Immature natural killer cell (primary cell): ENCODE results near the gene ATP6V1F. TPM values are rescaled to one million over a fixed set of nuclear protein-coding genes. Genes with fewer than 3 reads are reported as not detected.

Experiments used
- DNase-seq, 3 donors: peaks; one replicate each; pipeline ENCODE4 v3.0.0; 2022; ENCODE audit warnings: mixed read lengths in 1 of 3
- H3K27ac Mint-ChIP-seq, 6 donors: one replicate each; pipeline ENCODE4 v1.8.0; 2020; ENCODE audit warnings: mixed read lengths in 6 of 6, mild to moderate bottlenecking in 5 of 6, inconsistent platforms in 4 of 6, moderate library complexity in 3 of 6
- H3K27me3 Mint-ChIP-seq, 3 donors: one replicate each; pipeline ENCODE4 v1.8.0; 2020 to 2021; ENCODE audit warnings: low read depth in 3 of 3, mild to moderate bottlenecking in 3 of 3, mixed read lengths in 3 of 3, moderate library complexity in 3 of 3, inconsistent platforms in 1 of 3
- H3K36me3 Mint-ChIP-seq, 3 donors: one replicate each; pipeline ENCODE4 v1.8.0; 2020; ENCODE audit warnings: mixed read lengths in 3 of 3, inconsistent platforms in 2 of 3, mild to moderate bottlenecking in 2 of 3
- H3K4me1 Mint-ChIP-seq, 2 donors: one replicate each; pipeline ENCODE4 v1.8.0; 2020; ENCODE audit warnings: inconsistent platforms in 2 of 2, mild to moderate bottlenecking in 2 of 2, mixed read lengths in 2 of 2, moderate library complexity in 1 of 2
- H3K4me3 Mint-ChIP-seq, 5 donors: one replicate each; pipeline ENCODE4 v1.8.0; 2020; ENCODE audit warnings: mild to moderate bottlenecking in 5 of 5, mixed read lengths in 5 of 5, inconsistent platforms in 3 of 5, moderate library complexity in 3 of 5
- H3K9me3 Mint-ChIP-seq, 6 donors: one replicate each; pipeline ENCODE4 v1.8.0; 2020; ENCODE audit warnings: mild to moderate bottlenecking in 6 of 6, mixed read lengths in 6 of 6, inconsistent platforms in 4 of 6, moderate library complexity in 3 of 6
- polyA plus RNA-seq, 3 donors: library from polyadenylated mRNA; unstranded; fragments of 300-500 nt; fragmentation: Illumina TruSeq; gene quantifications; one replicate each; pipeline ENCODE4 v1.2.3, GENCODE V29; 2021

Gene ATP6V1F
- polyA plus RNA-seq, 3 donors from 2014 or later = 358 to 616 (median 487) TPM

DNA sequence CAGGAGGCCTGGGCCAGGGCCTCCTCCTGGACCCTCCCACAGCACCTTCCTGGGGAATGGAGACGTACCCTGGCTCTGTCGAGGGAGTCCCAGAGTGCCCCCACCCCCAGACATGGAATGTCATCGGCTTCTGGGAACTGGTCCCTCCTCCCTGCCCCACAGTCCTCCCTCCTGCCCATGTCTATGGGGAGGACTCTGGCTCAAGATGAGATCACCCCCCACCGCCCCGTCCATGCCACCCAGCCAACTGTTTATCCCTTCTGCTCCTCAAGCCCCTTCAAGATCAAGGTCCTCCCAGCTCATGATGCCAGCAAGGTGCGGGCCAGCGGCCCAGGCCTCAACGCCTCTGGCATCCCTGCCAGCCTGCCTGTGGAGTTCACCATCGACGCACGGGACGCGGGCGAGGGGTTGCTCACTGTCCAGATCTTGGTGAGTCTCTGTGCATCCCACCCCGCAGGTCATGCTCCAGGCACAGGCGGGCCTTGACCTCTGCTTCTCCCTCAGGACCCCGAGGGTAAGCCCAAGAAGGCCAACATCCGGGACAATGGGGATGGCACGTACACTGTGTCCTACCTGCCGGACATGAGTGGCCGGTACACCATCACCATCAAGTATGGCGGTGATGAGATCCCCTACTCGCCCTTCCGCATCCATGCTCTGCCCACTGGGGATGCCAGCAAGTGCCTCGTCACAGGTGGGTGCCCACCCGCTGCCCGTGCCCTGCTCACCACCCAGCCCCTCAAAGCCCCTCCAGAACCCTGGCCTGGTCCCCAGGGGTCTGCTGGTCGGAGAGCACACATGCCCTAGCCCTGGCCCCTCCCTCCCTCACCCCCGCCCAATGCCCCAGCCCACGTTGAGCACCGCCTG is 14.1 kb upstream of the ATP6V1F start:
- Mint-ChIP-seq H3K4me1 (no peaks in the 10 kb centered on the region), H3K9me3 (no peaks in the 10 kb centered on the region), H3K36me3 (no peaks in the 10 kb centered on the region), H3K4me3 (no peak overlapping the region), H3K27me3 (peaks cover 0 to 2% (median 2%) of the 10 kb centered on the region in 3 donors), H3K27ac (no peak overlapping the region)
- DNase-seq = no peak

DNA sequence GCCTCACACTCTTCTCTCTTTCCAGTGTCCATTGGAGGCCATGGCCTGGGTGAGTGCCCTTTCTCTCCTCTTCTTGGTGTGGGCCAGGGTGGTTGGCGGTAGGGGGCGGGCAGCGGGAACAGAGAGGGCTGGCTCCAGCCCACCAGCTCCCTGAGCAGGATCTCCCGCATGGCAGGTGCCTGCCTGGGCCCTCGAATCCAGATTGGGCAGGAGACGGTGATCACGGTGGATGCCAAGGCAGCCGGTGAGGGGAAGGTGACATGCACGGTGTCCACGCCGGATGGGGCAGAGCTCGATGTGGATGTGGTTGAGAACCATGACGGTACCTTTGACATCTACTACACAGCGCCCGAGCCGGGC is 13.5 kb upstream of the ATP6V1F start:
- peaks cover 0 to 2% (median 2%) of the 10 kb centered on the region in 3 donors for H3K27me3 Mint-ChIP-seq
- H3K36me3 Mint-ChIP-seq = no peaks in the 10 kb centered on the region
- DNase-seq = no peak
- no peak overlapping the region for H3K4me3 Mint-ChIP-seq
- no peak overlapping the region for H3K27ac Mint-ChIP-seq
- no peaks in the 10 kb centered on the region for H3K4me1 Mint-ChIP-seq
- H3K9me3 Mint-ChIP-seq = no peaks in the 10 kb centered on the region

GRCh38 chr7:128849804-128850490 is 12.7 kb upstream of the ATP6V1F start:
- Mint-ChIP-seq H3K9me3 (no peaks in the 10 kb centered on the region), H3K27ac (no peak overlapping the region), H3K4me1 (no peaks in the 10 kb centered on the region), H3K4me3 (no peak overlapping the region), H3K27me3 (peaks cover 0 to 2% (median 2%) of the 10 kb centered on the region in 3 donors), H3K36me3 (no peaks in the 10 kb centered on the region)
- DNase-seq = no peak

DNA sequence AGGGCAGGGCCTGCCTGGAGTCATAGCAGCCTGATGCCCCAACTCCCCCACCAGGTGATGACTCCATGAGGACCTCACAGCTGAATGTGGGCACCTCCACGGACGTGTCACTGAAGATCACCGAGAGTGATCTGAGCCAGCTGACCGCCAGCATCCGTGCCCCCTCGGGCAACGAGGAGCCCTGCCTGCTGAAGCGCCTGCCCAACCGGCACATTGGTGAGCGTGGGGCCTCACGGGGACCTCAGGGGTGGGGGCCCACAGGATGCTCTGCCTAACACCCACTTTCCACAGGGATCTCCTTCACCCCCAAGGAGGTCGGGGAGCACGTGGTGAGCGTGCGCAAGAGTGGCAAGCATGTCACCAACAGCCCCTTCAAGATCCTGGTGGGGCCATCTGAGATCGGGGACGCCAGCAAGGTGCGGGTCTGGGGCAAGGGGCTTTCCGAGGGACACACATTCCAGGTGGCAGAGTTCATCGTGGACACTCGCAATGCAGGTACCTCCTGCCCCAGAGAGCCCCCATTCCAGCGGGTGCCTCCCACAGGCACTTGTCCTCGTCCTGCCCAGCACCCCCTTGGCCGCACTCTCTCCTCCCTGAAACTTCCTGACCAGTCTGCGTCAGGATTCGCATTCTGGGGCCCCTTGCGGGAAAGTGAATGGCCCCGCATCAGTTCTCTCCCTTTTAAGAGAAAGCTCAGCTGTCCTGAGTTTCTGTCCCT is 10.0 kb upstream of the ATP6V1F start:
- Mint-ChIP-seq H3K27ac (no peak overlapping the region), H3K4me3 (no peak overlapping the region), H3K4me1 (no peaks in the 10 kb centered on the region), H3K27me3 (peaks cover 2% of the 10 kb centered on the region in 3 donors), H3K36me3 (no peaks in the 10 kb centered on the region), H3K9me3 (no peaks in the 10 kb centered on the region)
- DNase-seq = no peak

DNA sequence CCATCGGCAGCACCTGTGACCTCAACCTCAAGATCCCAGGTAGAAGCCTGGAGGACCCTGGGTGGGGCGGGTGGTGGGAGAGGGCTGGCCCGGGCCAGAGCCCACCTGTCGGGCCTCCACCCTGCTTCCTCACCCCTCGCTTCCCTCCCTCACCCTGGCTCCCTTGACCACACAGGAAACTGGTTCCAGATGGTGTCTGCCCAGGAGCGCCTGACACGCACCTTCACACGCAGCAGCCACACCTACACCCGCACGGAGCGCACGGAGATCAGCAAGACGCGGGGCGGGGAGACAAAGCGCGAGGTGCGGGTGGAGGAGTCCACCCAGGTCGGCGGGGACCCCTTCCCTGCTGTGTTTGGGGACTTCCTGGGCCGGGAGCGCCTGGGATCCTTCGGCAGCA is 8.9 kb upstream of the ATP6V1F start:
- no peak for DNase-seq
- Mint-ChIP-seq H3K27me3 (peaks cover 2% of the 10 kb centered on the region in 3 donors), H3K27ac (no peak overlapping the region), H3K9me3 (no peaks in the 10 kb centered on the region), H3K36me3 (no peaks in the 10 kb centered on the region), H3K4me1 (no peaks in the 10 kb centered on the region), H3K4me3 (no peak overlapping the region)

GRCh38 chr7:128854396-128854795 is 8.3 kb upstream of the ATP6V1F start:
- no peak overlapping the region for H3K27ac Mint-ChIP-seq
- H3K4me3 Mint-ChIP-seq = no peak overlapping the region
- H3K27me3 Mint-ChIP-seq = peaks cover 2% of the 10 kb centered on the region in 3 donors
- H3K36me3 Mint-ChIP-seq = no peaks in the 10 kb centered on the region
- H3K4me1 Mint-ChIP-seq = no peaks in the 10 kb centered on the region
- no peak for DNase-seq
- H3K9me3 Mint-ChIP-seq = no peaks in the 10 kb centered on the region

- H3K4me1 Mint-ChIP-seq = no peaks in the 10 kb centered on the region
- no peak overlapping the region for H3K4me3 Mint-ChIP-seq
- H3K27me3 Mint-ChIP-seq = peaks cover 0 to 2% (median 0%) of the 10 kb centered on the region in 3 donors
- no peak overlapping the region for H3K27ac Mint-ChIP-seq
- DNase-seq = no peak
- H3K36me3 Mint-ChIP-seq = no peaks in the 10 kb centered on the region
- H3K9me3 Mint-ChIP-seq = no peaks in the 10 kb centered on the region
Observed at GRCh38 chr7:128855559-128855958, 7.1 kb upstream of the ATP6V1F start.

DNA sequence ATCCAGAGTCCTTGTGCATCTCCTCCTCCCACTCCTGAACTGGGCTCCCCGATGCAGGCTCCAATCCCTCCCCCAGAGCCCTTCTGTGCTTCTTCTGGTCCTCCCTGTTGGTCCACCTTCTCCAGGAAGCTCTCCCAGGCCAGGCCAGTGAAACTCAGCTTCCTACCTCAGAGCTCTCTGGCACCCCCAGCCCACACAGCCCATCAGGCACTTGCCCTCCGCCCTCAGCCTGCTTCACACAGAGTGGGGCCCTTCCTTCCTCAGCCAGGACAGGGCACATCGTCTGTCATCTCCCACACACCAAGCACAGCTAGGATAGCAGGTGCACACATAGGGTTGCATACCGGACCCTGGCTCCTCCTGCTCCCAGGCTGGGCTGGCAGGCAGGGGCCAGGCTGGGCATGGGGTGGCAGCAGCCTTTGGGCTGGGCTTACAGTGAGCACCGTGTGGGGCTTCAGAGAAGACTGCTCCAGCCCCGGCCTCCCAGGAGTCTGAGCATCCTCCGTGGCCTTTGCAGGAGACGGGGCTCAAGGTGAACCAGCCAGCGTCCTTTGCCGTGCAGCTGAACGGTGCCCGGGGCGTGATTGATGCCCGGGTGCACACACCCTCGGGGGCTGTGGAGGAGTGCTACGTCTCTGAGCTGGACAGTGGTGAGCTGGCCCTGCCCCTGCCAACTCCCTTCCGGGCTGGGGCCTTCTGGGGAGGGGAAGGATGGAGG is 6.5 kb upstream of the ATP6V1F start:
- Mint-ChIP-seq H3K9me3 (no peaks in the 10 kb centered on the region), H3K36me3 (no peaks in the 10 kb centered on the region)

DNA sequence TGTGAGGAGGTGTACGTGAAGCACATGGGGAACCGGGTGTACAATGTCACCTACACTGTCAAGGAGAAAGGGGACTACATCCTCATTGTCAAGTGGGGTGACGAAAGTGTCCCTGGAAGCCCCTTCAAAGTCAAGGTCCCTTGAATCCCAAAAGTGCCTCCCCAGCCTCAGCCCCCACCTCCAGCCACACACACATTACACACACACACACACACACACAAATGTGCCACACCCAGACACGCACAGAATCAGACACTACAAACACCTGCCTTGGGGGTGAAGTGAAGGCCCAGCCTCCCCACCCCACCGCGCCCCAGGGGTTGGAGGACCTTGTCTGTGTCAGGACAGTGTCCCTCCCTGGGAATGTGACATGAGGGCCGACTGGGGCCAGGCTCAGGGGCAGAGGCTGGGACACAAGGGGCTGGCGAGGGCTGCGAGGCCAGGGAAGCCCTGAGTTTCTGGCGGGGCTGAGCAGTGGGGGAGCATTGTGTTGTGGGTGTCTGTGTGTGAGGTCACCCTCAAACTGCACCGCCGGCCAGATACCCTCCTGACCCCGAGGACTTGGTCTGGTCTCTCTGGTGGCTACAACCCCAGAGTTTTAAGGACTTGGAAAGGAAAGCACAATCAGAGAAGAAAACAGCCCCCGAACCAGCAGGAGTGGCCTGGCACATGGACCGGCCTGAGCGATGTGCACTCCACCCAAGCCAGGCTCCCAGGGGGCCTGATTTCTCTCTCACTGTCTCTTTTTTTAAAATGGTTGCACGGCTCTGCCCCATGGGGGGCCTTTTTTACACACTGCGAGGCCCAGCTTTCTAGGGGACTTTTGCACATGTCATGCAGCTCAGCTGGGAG is 4.0 kb upstream of the ATP6V1F start:
- Mint-ChIP-seq H3K9me3 (no peaks in the 10 kb centered on the region), H3K4me3 (no peak overlapping the region), H3K36me3 (no peaks in the 10 kb centered on the region), H3K27ac (no peak overlapping the region), H3K4me1 (peaks cover 13 to 17% of the 10 kb centered on the region in 2 donors), H3K27me3 (peaks cover 4 to 10% (median 8%) of the 10 kb centered on the region in 3 donors)
- DNase-seq = no peak

More for the DNA sequence above, 6.5 kb upstream of the ATP6V1F start:
- no peak overlapping the region for H3K4me3 Mint-ChIP-seq
- no peak overlapping the region for H3K27ac Mint-ChIP-seq
- no peaks in the 10 kb centered on the region for H3K4me1 Mint-ChIP-seq
- DNase-seq = no peak
- H3K27me3 Mint-ChIP-seq = peaks cover 0 to 2% (median 0%) of the 10 kb centered on the region in 3 donors

DNA sequence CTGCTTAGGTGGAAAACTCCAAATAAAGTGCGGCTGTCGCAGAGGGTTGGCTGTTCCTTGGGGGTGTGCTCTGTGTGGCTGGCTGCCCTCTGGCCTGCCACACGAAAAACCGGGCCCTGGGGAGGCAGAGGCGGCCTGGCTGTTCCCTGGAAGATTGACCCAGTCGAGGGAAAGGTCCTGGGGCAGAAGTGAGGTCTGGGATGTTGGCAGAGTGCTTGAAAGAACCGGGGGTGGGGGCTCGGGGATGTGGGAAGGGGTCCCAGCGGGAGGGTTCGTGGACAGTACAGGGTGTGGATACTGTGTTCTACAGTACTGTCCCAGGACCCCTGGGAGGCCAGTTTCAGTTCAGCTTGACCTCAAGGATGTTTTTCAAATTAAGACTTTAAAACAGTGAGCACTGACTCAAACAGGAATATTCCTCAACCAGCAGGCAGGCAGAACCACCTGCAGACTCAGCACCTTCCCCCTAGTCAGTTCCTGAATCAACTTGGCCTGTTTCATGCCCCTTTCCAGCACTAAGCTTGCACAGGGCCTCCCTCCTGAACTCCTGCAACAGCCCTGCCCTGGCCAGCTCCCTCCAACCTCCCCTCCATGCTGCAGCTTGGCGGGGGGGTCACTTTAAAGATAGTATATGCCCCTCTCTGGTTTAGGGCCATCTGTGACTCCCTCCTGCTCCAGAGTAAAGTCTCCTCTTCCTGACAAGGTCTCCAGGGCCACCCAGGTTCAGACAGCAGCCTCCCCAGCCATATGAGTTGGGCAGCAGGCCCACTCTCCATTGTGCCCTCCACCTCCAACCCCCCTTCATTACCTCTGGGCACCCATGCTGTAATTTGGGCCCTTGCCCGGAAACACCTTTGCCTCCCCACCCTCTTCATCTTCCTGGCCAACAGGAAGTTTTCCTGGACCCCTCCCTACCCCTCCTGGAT is 3.2 kb upstream of the ATP6V1F start:
- no peaks in the 10 kb centered on the region for H3K36me3 Mint-ChIP-seq
- H3K4me1 Mint-ChIP-seq = peaks cover 17 to 23% of the 10 kb centered on the region in 2 donors
- no peak overlapping the region for H3K27ac Mint-ChIP-seq
- peaks cover 4 to 10% (median 8%) of the 10 kb centered on the region in 3 donors for H3K27me3 Mint-ChIP-seq
- no peak for DNase-seq
- H3K4me3 Mint-ChIP-seq = no peak overlapping the region
- no peaks in the 10 kb centered on the region for H3K9me3 Mint-ChIP-seq

GRCh38 chr7:128860158-128861073 is 2.2 kb upstream of the ATP6V1F start:
- Mint-ChIP-seq H3K27me3 (peaks cover 4 to 10% (median 8%) of the 10 kb centered on the region in 3 donors), H3K36me3 (peaks cover 0 to 4% (median 0%) of the 10 kb centered on the region in 3 donors), H3K9me3 (no peaks in the 10 kb centered on the region), H3K27ac (no peak overlapping the region), H3K4me1 (peaks cover 23 to 32% of the 10 kb centered on the region in 2 donors), H3K4me3 (no peak overlapping the region)
- DNase-seq = no peak
